Activated naive CD4-positive, alpha-beta T cell (primary cell): ENCODE measurements around the gene BAX.
A peak's percentile ranks its signal among the peaks of the same experiment; 100 is the strongest.

Source experiments
- DNase-seq, 4 experiments: peaks; one replicate each; lab custom pipeline; 2025; lab: John Stamatoyannopoulos, UW

The BAX gene

DNA sequence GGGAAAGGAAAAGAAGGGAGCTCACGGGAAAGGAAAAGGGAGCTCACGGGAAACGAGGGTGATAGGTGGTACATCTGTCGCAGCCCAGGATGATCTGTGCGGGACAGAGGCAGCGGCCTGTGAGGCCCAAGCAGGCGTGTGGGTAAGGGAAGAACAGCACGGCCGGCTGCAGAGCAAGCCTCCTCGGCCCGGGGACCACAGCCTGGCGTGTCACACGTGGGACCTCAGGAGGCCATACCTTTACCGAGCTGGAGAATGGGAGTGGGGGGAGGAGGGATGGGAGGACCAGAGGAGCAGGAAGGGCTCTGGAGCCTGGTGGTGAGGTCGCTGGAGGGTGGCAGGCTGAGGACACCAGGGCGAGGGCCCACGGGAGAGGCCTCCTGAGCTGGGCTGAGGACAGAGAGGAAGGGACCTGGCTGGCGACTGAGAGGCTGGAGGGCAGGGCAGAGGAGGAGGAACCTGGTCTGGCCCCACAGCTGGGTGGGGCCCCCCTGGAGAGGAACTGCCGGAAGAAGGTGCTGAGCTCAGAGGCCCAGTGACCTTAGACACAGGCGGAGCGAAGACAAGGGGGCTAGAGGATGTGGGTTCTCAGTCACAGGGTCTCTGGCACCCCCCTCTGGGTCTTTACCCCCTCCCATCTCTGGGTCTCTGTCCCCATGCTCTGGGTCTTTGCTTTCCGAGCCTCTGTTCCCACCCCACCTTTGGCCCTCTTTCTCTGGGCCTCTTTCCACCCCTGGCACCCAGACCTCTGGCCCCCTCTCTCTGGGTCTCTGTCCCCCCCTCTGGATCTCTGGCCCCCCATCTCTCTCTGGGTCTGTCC lies 7.6 kb downstream of the BAX start:
- peak in 1 of 4 experiments; percentile 25 for DNase-seq

DNA sequence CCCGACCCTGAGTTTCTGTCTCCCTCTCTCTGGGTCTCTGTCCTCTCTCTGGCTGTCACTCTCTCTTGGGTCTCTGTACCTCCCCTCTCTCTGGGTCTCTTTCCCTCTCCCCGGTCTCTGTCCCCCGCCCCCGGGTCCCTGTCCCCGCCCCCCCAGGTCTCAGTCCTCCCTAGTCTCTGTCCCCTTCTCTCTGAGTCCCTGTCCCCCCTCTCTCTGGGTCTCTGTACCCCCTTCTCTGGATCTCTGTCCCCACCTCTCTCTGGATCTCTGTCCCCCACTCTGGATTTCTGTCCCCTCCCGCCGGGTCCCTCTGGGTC lies 8.1 kb downstream of the BAX start:
- no peak for DNase-seq

DNA sequence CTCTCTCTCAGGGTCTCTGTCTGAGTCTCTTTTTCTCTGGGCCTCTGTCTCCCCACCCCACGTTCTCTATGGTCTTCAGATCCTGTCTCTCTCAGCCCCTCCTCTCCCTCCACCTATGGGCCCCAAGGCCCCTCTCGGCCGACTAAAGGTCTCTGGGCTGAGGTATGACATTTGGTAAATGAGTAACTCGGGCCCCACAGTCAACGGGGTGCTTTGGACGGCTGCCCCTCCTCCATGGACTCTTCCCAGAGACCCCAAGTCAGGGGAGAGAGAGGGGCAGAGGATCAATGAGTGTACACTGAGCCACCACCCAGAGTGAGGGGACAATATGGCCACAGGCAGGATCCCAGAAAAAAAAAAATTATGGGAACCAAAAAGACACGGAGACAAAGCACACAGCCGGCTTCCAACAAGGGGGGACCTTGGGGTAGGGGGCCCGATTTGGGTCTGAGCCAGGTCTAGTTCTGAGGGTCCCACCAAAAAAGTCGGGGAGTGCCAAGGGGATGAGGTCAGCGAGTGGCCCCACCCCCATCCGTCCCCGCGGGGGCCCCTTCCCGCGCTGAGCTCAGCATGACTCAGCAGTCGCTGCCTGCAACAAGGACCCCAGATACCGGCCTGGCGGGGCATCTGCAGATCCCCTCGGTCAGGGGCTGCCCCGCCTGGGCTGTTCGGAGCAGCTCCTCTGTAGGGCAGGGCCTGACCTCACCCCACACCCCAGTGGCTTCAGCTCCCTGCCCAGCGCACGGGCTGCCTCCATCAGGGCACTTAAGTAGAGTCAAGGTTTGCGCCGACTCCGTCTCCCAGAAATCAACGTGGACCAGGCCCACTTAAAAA lies 8.9 kb downstream of the BAX start:
- peak in 3 of 4 experiments; percentile 26 to 32 (median 27) for DNase-seq

DNA sequence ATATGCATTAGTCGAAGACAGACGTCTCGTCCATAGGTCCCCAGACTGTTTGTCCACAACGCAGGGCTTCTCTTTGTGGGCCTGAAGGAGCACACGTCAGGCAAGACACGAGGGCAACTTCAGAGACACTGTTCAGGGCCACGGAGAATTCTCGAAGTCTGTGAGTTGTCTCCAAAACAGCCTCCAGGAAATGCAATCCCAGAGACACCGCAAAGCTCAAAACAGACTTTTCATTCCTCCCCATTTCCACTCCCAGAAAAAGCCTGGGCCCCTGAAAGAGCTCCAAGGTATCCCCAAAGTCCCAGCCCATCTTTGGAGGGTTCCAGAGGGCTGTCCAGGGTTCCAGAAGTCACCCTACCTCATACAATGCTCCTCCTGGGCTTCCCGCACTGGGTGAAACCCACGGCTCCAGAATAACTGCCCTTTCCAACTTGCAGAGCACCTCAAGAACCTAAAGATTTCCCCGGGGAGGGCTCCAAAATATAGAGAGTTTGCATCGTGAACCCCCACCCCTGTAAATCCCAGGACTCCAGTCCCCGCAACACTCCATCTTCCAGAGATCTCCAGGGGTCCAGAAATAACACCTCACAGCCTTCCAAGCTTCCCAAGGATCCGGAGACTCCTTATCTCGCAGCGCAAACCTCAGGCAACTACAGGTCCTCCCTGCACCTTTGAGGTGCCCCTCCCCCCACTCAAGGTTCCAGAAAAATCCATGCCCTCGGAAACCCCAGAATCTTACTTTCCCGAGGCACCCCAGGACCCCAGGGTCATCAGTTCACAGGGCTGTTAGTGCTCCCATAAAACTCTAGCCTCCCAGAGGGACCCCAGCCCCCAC lies 9.7 kb downstream of the BAX start:
- no peak for DNase-seq

DNA sequence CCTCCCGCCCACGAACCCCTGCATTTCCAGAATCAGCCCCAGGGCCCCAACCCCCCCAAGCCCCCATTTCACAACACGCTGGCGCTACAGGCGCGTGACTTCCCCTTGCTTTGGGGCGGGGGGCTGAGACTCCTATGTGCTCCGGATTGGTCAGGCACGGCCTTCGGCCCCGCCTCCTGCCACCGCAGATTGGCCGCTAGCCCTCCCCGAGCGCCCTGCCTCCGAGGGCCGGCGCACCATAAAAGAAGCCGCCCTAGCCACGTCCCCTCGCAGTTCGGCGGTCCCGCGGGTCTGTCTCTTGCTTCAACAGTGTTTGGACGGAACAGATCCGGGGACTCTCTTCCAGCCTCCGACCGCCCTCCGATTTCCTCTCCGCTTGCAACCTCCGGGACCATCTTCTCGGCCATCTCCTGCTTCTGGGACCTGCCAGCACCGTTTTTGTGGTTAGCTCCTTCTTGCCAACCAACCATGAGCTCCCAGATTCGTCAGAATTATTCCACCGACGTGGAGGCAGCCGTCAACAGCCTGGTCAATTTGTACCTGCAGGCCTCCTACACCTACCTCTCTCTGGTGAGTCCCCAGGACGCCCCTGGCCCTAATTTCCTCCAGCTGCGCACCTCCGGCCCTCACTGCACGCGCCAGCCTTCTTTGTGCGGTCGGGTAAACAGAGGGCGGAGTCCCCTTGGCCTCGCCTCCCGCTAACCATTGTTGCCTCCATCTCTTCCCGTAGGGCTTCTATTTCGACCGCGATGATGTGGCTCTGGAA lies 10.5 kb downstream of the BAX start, which contains the start of gene FTL:
Gene FTL, plus strand, starts transcription at position 270 of the 766 bp plus-strand sequence. Its CDS starts 199 bp downstream, at position 469.
- DNase-seq = peak; percentile 68 to 86 (median 76)

DNA sequence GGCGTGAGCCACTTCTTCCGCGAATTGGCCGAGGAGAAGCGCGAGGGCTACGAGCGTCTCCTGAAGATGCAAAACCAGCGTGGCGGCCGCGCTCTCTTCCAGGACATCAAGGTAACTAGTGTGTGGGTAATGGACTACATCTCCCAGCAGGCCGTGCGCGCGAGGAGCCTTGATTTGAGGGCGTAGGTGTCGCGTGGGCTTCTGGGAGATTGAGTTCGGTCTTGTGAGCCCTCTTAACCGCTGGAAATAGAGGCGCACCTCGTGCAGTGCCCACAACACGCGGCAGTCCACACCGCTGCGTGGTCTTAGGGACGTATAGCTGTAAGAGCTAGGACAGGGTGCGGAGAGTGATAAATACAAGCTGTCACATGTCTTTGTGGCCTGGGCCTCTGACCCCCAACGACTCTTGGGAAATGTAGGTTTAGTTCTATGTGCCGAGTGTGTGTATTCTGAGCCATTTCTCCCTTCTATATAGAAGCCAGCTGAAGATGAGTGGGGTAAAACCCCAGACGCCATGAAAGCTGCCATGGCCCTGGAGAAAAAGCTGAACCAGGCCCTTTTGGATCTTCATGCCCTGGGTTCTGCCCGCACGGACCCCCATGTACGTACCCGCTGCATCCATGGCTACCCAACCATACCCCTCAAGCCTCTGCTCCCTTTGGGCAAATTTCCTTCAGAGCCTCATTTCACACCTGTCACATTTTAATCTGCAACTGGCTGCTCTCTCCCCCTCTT lies 11.3 kb downstream of the BAX start:
- peak; percentile 63 to 83 (median 72) for DNase-seq

DNA sequence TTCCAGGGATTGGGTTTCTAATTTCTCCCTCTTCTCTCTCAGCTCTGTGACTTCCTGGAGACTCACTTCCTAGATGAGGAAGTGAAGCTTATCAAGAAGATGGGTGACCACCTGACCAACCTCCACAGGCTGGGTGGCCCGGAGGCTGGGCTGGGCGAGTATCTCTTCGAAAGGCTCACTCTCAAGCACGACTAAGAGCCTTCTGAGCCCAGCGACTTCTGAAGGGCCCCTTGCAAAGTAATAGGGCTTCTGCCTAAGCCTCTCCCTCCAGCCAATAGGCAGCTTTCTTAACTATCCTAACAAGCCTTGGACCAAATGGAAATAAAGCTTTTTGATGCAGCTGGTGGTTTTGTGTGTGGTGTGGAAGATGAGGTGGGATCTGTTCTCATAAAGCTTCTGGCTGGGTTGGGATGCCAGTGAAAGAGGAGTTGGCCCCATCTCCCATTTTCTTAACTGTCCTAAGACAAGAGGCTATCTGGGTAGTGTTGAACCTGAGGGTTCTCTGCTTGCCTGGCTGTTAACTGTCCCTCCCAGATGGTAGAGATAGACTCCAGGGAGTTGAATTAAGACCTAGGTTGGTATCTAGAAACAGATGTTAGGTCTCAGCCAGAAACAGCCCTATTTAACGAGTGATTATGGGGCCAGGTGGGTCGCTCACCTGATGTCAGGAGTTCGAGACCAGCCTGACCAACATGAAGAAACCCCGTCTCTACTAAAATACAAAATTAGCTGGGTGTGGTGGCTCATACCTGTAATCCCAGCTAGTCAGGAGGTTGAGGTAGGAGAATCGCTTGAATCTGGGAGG lies 12.1 kb downstream of the BAX start:
- no peak for DNase-seq

DNA sequence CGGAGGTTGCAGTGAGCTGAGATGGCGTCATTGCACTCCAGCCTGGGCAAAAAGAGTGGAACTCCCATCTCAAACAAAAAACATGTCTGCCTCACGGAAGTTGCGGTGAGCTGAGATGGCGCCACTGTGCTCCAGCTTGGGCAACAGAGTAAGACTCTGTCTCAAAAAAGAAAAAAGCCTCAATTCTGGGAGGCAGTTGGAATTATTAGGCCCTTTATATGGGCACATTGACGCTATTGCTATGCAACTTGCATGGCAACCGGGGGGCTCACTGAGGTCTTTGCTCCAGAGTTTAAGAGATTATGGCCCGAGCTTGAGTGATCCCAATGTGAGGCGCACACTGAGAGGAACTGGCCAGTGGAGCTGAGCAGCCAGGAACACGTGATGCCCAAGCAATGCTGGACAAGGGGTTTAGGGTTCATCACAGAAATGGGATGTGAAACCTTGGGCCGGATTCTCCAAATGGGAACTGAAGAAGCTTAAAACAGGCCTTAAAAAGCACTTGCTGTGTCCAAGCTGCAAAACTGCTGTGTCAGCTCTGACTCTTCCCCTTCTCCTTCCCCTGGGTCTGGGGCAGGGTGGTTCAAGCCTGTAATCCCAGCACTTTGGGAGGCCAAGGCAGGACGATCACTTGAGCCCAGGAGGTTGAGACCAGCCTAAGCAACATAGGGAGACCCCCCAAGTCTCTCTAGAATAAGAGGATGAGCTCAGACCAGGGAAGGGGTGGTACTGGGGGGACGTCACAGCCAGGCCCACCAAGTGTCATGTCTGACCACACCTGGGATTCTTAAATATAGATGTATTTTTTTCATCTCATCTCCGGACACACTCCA lies 12.9 kb downstream of the BAX start:
- no peak for DNase-seq

DNA sequence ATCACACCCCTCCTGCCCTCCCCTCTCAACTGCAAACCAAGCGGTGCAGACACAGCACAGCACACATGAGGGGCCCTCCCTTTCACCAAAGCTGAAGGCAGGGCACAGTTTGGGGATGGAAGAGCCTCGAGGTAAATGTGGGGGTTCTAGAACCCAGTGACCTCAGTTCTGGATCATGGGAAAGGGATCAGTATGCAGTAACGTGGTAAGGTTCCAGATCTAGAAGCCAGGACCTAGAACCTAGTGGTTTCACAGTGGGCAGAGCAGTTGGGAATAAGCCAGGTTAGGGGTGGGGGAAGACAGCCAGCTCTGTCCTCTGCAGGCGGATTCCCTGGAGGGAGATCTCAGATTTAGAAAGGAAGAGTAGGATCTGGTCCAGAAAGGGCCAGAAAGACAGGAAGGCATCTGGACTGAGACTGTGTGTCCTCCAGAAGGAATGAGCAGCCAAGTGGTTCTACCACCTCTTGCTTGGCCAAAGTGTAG lies 13.5 kb downstream of the BAX start:
- DNase-seq = no peak

DNA sequence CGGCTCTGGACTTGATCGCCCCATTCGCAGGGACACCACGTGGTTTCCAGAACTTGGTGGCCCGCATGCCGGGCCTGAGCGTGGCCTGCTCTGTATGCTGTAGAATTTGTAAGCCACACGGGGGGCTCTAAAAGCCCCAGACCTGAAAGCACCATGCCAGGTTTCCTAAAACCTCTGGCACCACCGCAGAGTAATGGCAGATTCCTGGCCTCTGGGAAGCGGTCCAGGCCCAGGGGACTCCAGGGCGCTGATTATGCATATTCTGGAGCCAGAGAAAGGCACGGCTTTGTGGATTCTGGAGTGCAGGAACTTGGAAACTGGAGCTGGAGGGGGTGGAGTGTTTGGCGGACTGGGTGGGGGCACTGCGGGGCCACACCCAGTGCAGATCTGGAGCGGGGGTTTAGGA lies 14.1 kb downstream of the BAX start:
- no peak for DNase-seq

DNA sequence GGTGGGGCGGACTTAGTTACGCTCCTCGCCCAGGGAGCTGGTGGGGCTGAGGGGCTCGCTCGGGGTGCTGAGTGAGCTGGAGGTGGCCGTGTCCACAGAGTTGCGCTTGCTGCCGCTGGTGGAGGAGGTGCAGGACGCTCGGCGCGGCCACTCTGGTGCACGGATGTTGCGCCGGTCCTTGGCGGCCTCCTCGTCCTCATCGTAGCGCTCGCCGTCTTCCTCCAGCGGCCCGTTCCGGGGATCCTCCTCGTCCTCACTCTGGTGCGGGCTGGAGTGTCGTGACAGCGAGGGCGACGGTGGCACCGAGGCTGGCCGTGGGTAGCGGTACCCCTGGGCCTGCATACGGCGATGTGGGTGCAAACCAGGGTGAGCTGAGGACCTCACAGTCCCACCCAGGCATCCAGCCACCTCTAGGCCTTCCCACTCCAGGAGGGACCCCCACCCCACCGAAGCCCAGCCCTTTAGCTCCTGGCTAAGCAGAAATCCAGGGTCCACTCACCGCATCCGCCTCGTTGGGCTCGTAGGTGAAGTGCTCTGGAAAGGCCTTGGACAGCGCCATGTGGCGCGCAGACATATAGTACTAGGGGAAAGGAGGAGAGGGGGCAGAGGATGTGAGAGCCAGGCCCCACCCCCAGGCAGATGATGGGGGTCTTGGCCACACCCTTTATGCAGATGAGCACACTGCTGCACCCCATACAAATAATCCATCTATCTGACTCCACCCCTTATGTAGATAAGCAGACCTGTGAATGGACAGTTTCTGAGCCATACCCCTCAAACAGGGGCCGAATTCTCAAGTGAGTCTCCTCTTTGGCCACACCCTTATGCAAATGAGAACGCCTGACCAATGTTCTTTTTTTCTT lies 14.8 kb downstream of the BAX start:
- no peak for DNase-seq

DNA sequence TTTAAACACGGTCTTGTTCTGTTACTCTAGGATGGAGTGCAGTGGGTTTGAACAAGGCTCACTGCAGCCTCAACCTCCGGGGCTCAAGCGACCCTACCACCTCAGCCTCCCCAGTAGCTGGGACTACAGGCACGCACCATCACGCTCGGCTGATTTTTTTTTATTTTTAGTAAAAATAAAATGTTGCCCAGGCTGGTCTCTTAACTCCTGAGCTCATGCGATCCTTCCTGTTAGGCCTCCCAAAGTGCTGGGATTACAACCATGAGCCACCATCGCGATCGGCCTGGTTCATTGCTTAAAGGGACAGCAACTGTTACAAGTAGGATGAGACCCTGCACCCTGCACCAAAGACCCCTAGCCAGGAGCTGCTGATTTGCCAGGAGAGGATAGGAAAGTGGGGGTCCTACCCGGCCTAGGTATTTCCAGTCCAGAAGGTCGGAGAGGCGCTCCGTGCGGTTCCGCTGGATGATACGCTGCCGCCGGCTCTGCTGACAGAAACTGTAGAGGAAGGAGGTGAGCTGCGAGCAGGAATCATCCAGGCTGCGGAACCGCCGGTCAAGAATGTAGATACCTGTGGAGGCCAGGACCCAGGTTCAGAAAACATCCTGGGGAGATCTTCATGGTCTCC lies 15.6 kb downstream of the BAX start:
- no peak for DNase-seq

DNA sequence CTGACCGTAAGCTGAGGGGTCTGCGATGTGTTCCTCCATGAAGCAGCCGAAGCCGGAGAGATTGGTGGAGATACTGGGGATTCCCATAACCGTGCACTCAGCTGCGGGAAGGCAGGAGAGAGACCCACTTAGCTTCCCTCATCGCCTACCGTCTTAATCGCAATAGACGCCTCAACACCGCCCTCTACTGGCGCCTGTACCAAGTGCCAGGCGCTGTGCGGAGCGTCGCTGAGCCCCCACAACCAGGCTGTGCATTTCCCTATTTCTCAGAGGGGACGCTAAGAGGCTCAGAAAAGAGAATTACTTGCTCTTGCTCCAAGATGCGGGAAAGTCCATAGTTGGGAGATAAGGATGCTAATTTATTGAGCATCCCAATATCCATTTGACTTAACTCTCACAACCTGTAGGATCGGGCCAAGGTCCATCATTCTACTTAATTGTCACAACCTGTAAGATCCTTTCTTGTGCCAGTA lies 16.3 kb downstream of the BAX start:
- DNase-seq = peak; percentile 39 to 84 (median 76)

DNA sequence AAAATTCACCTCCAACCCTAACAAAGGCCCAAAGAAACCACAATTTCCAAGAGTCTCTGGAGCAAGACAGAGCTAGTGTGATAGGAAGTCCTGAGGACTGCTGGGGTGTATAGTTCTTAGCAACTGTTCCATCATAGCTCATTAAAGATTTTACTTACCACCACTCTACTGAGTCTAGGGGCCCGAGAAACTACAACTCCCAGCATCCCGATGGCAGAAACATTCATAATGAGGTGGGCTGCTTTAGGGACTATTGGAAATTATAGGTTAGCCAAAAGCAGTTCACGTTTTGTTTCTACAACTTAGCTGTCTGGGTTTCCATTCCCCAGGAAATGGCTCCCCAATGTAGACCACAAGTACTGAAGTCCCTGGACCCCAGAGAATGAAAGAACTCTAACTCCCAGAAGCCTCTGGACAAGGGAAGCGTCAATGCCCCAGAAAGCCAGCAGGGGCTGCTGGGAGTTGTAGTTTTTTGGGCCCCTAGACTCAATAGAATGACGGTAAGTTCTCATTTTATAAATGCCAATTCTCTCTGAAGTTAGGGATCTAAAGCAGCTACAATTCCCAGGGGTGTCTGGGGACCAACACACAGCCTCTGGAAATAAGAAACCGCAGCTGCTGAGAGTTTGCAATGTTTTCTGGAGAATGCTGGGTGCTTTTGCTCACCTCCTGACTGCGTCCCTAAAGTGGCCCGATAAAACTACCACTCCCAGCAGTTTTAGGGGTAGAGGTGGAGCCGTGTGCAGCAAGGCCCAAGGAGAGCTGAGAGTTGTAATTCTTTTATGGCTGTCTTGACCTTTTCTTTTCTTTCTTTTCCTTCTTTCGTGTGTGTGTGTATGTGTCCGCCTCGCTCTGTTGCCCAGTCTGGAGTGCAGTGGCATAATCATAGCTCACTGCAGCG lies 21.5 kb downstream of the BAX start:
- DNase-seq = peak in 1 of 4 experiments; percentile 12

DNA sequence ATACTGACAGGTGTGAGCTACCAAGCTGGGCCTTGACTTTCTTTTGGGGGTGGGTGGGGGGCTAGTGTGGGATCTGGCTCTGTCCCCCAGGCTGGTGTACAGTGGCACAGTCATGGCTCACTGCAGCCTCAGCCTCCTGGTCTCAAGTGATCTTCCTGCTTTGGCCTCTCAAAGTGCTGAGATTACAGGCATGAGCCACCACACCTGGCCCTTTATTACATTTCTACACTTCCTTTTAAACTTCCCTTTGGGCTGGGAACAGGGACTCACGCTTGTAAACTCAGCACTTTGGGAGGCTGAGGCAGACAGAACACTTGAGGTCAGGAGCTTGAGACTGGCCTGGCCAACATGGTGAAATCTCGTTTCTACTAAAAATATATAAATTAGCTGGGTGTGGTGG lies 22.4 kb downstream of the BAX start:
- no peak for DNase-seq

DNA sequence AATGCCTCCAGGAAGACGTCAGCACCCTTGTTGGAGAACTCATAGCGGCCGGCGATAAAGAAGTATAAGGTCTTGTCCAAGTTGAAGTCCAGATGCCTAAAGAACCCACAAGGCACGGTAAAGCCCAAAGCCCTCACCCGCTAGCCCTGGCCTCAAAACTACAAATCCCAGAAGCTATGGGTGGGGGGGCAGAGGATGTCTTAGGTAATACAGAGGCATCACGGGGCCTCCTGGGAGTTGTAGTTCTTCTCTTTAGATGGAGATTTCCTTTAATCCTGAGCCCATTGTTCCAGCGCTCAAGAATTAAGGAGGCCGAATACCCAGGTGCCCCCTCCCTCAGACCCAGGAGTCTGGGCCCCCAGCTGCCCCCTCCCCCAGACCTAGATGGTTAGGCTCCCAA lies 27.6 kb downstream of the BAX start:
- no peak for DNase-seq
